ENCODE results near the gene SASH1. TPM values are rescaled to one million over a fixed set of nuclear protein-coding genes. Genes with fewer than 3 reads are reported as not detected.

SASH1 gene
- total RNA-seq, 1 donor from 2014 or later, result 70.2 TPM

- no peak for TF ChIP-seq CTCF (IDR thresholded peaks at IDR 0.05)
- no peak overlapping the region for H3K4me3 ChIP-seq
- H3K36me3 ChIP-seq, result no peaks in the 10 kb centered on the region
- H3K9me3 ChIP-seq, result no peaks in the 10 kb centered on the region
- no peak for DNase-seq (ENCODE audit: low spot score in 2 of 2)
- peaks cover 2 to 21% of the 10 kb centered on the region in 2 donors for H3K4me1 ChIP-seq
- H3K27me3 ChIP-seq, result no peaks in the 10 kb centered on the region
- intact Hi-C loops (cut with DNase I), result no loop called here
- no peak overlapping the region for H3K27ac ChIP-seq
These were observed 58.9 kb downstream of the SASH1 start for GRCh38 chr6:148401571-148401970.

- no peak for TF ChIP-seq CTCF (IDR thresholded peaks at IDR 0.05)
- no peaks in the 10 kb centered on the region for H3K27me3 ChIP-seq
- H3K4me3 ChIP-seq, result no peak overlapping the region
- DNase-seq (ENCODE audit: low spot score in 2 of 2), result no peak
- H3K27ac ChIP-seq, result peak overlapping the region; percentile 78 to 94
- H3K9me3 ChIP-seq, result peaks cover 0 to 8% of the 10 kb centered on the region in 2 donors
- no peaks in the 10 kb centered on the region for H3K36me3 ChIP-seq
- peaks cover 5 to 24% of the 10 kb centered on the region in 2 donors for H3K4me1 ChIP-seq
- intact Hi-C loops (cut with DNase I), result loop anchor here (5.0 kb wide), 4 partner anchors 38 to 123 kb away; partner anchors contain the start of gene SASH1
These were observed 61.9 kb downstream of the SASH1 start for GRCh38 chr6:148404456-148405054.

- no peak for TF ChIP-seq CTCF (IDR thresholded peaks at IDR 0.05)
- peaks cover 0 to 8% of the 10 kb centered on the region in 2 donors for H3K9me3 ChIP-seq
- no peak for DNase-seq (ENCODE audit: low spot score in 2 of 2)
- peaks cover 5 to 24% of the 10 kb centered on the region in 2 donors for H3K4me1 ChIP-seq
- H3K27ac ChIP-seq, result peak overlapping the region; percentile 78 to 94
- intact Hi-C loops (cut with DNase I), result loop anchor here (5.0 kb wide), 4 partner anchors 36 to 121 kb away; partner anchors contain the start of gene SASH1
- H3K27me3 ChIP-seq, result no peaks in the 10 kb centered on the region
- no peak overlapping the region for H3K4me3 ChIP-seq
- H3K36me3 ChIP-seq, result no peaks in the 10 kb centered on the region
These were observed 63.3 kb downstream of the SASH1 start for GRCh38 chr6:148405894-148406293.

GRCh38 chr6:148406579-148407371 is 64.1 kb downstream of the SASH1 start:
- H3K27me3 ChIP-seq, result no peaks in the 10 kb centered on the region
- peaks cover 0 to 8% of the 10 kb centered on the region in 2 donors for H3K9me3 ChIP-seq
- H3K36me3 ChIP-seq, result no peaks in the 10 kb centered on the region
- TF ChIP-seq CTCF (IDR thresholded peaks at IDR 0.05), result no peak
- intact Hi-C loops (cut with DNase I), result loop anchor here (5.0 kb wide), 4 partner anchors 36 to 121 kb away; partner anchors contain the start of gene SASH1
- no peak overlapping the region for H3K4me3 ChIP-seq
- peak overlapping the region; percentile 78 to 94 for H3K27ac ChIP-seq
- H3K4me1 ChIP-seq, result peaks cover 5 to 24% of the 10 kb centered on the region in 2 donors
- DNase-seq (ENCODE audit: low spot score in 2 of 2), result no peak

- intact Hi-C loops (cut with DNase I), result loop anchor here (5.0 kb wide), 4 partner anchors 35 to 120 kb away; partner anchors contain the start of gene SASH1
- no peak for TF ChIP-seq CTCF (IDR thresholded peaks at IDR 0.05)
- Histone ChIP-seq H3K27ac (peak overlapping the region; percentile 78 to 94), H3K27me3 (no peaks in the 10 kb centered on the region), H3K36me3 (no peaks in the 10 kb centered on the region), H3K4me3 (no peak overlapping the region), H3K9me3 (peaks cover 0 to 8% of the 10 kb centered on the region in 2 donors), H3K4me1 (peaks cover 5 to 24% of the 10 kb centered on the region in 2 donors)
- DNase-seq (ENCODE audit: low spot score in 2 of 2), result no peak
These were observed 64.7 kb downstream of the SASH1 start for GRCh38 chr6:148407372-148407771.
